ENCODE results near the gene DNAI2.
"Not testable (repeated sequence)": the region's sequence is repeated elsewhere in the genome, so short reads cannot be mapped to it uniquely, and the experiment has no call there.

The DNAI2 gene

GRCh38 chr17:74245145-74245831 is 28.7 kb upstream of the DNAI2 start:
- DNase-seq = no peak

GRCh38 chr17:74245871-74246270 is 28.2 kb upstream of the DNAI2 start:
- DNase-seq = no peak

- no peak for DNase-seq
Measured at GRCh38 chr17:74249590-74250270, 24.3 kb upstream of the DNAI2 start.

GRCh38 chr17:74250324-74250995 is 23.6 kb upstream of the DNAI2 start:
- no peak for DNase-seq

GRCh38 chr17:74251051-74251450 is 23.0 kb upstream of the DNAI2 start:
- no peak for DNase-seq

- DNase-seq = no peak
Measured at GRCh38 chr17:74251569-74251968, 22.5 kb upstream of the DNAI2 start.

GRCh38 chr17:74252211-74252610 is 21.8 kb upstream of the DNAI2 start:
- DNase-seq = no peak

GRCh38 chr17:74253036-74253435 is 21.0 kb upstream of the DNAI2 start:
- DNase-seq = no peak

GRCh38 chr17:74257311-74257710 is 16.7 kb upstream of the DNAI2 start:
- no peak for DNase-seq

GRCh38 chr17:74259667-74260524 is 14.1 kb upstream of the DNAI2 start:
- no peak for DNase-seq

GRCh38 chr17:74260525-74260850 is 13.5 kb upstream of the DNAI2 start:
- no peak for DNase-seq

- no peak for DNase-seq
Measured at GRCh38 chr17:74262601-74263000, 11.4 kb upstream of the DNAI2 start.

GRCh38 chr17:74267054-74267453 is 7.0 kb upstream of the DNAI2 start:
- not testable (repeated sequence) for DNase-seq

- DNase-seq = no peak
Measured at GRCh38 chr17:74267579-74267978, 6.5 kb upstream of the DNAI2 start.

- no peak for DNase-seq
Measured at GRCh38 chr17:74267987-74268499, 6.0 kb upstream of the DNAI2 start.

- no peak for DNase-seq
Measured at GRCh38 chr17:74268558-74268957, 5.5 kb upstream of the DNAI2 start.

GRCh38 chr17:74270333-74270732 is 3.7 kb upstream of the DNAI2 start:
- no peak for DNase-seq

- DNase-seq = no peak
Measured at GRCh38 chr17:74271281-74271680, 2.8 kb upstream of the DNAI2 start.

GRCh38 chr17:74271901-74272561 is 2.0 kb upstream of the DNAI2 start:
- DNase-seq = peak; percentile 11

GRCh38 chr17:74272731-74273201 is 1.3 kb upstream of the DNAI2 start:
- DNase-seq = peak; percentile 50

- no peak for DNase-seq
Measured at GRCh38 chr17:74274709-74275340, 791 bp downstream of the DNAI2 start.

- peak; percentile 36 for DNase-seq
Measured at GRCh38 chr17:74276051-74276476, 2.0 kb downstream of the DNAI2 start.
